PC-9 (cell line): ENCODE measurements around the gene FSHB. TPM values are rescaled to one million over a fixed set of nuclear protein-coding genes. Genes with fewer than 3 reads are reported as not detected.

Source experiments
- BruUV-seq: library from RNA; stranded (reverse); fragments of 400-500 nt; replicated peaks from 2 replicates; lab custom pipeline; 2021; lab: Mats Ljungman, UMichigan
- CTCF ChIA-PET: fragments of 300-600 bp; sonication (Branson Sonifier 250); formaldehyde crosslinking; loops from one replicate; lab custom pipeline; 2022; ENCODE audit warnings: antibody characterized with exemption; lab: Charles Lee
- POLR2A ChIA-PET: fragments of 300-600 bp; sonication (Branson Sonifier 250); formaldehyde crosslinking; loops from one replicate; lab custom pipeline; 2022; ENCODE audit warnings: antibody characterized with exemption; ENCODE audit not compliant: unreplicated experiment; lab: Charles Lee
- DNase-seq, 2 experiments: peaks; one replicate each; pipeline versions ENCODE4 v3.0.0 to v3.0.0-alpha.2; 2015 to 2022; ENCODE audit warnings: mixed read lengths in 1 of 2
- H2AFZ ChIP-seq: fragments of 200-600 bp; sonication (generic); 2 replicates; pipeline ENCODE4 v1.8.1; 2017; ENCODE audit warnings: antibody characterized with exemption
- H3F3A ChIP-seq: fragments of 200-600 bp; sonication (generic); 2 replicates; pipeline ENCODE4 v1.8.1; 2017; ENCODE audit warnings: antibody characterized with exemption, mild to moderate bottlenecking, low read depth; ENCODE audit not compliant: insufficient read depth
- H3K27ac ChIP-seq: fragments of 200-600 bp; sonication (generic); 2 replicates; pipeline ENCODE4 v1.6.1; 2016; ENCODE audit warnings: mixed run types
- H3K27me3 ChIP-seq: fragments of 200-600 bp; sonication (generic); 2 replicates; pipeline ENCODE4 v1.6.1; 2016; ENCODE audit warnings: low read depth, mixed run types; ENCODE audit not compliant: insufficient read depth
- H3K36me3 ChIP-seq: fragments of 200-600 bp; sonication (generic); 2 replicates; pipeline ENCODE4 v1.6.1; 2016; ENCODE audit warnings: low read depth, mixed run types
- H3K4me1 ChIP-seq: fragments of 200-600 bp; sonication (generic); replicated peaks from 2 replicates; pipeline ENCODE4 v1.6.1; 2016; ENCODE audit warnings: mixed run types; ENCODE audit not compliant: insufficient read depth
- H3K4me2 ChIP-seq: fragments of 200-600 bp; sonication (generic); 2 replicates; pipeline ENCODE4 v1.6.1; 2017; ENCODE audit warnings: mixed run types
- H3K4me3 ChIP-seq: fragments of 200-600 bp; sonication (generic); 2 replicates; pipeline ENCODE4 v1.6.1; 2016; ENCODE audit warnings: mixed run types
- H3K79me2 ChIP-seq: fragments of 200-600 bp; sonication (generic); 2 replicates; pipeline ENCODE4 v1.6.1; 2017; ENCODE audit warnings: low read depth, mixed run types
- H3K9me2 ChIP-seq: fragments of 200-600 bp; sonication (generic); 2 replicates; pipeline ENCODE4 v1.8.1; 2017; ENCODE audit warnings: mild to moderate bottlenecking; ENCODE audit not compliant: insufficient read depth
- H3K9me3 ChIP-seq: fragments of 200-600 bp; sonication (generic); 2 replicates; pipeline ENCODE4 v1.8.1; 2016; ENCODE audit warnings: low read depth; ENCODE audit not compliant: insufficient read depth
- H4K20me1 ChIP-seq: fragments of 200-600 bp; sonication (generic); 2 replicates; pipeline ENCODE4 v1.8.1; 2017; ENCODE audit not compliant: insufficient read depth
- CTCF ChIP-seq: fragments of 200-600 bp; sonication (generic); conservative IDR thresholded peaks from 2 replicates; pipeline ENCODE4 v1.6.1; 2017; ENCODE audit warnings: mixed run types, antibody characterized with exemption, mild to moderate bottlenecking, moderate library complexity
- EZH2 ChIP-seq: fragments of 200-600 bp; sonication (generic); IDR thresholded peaks from 2 replicates; pipeline ENCODE4 v1.8.0; 2017; ENCODE audit warnings: antibody characterized with exemption, low read depth
- intact Hi-C: fragments of 100-400 bp; cut with micrococcal nuclease; formaldehyde crosslinking; loops from one replicate; pipeline ENCODE4 v1.10.0; 2022; ENCODE audit not compliant: unreplicated experiment
- total RNA-seq: library from RNA; stranded (reverse); gene quantifications from 2 replicates; pipeline ENCODE4 v1.2.3, GENCODE V29; 2021

The FSHB gene
- total RNA-seq, 1 experiment from 2014 or later: not detected

GRCh38 chr11:30228323-30228884, 2.4 kb upstream of the FSHB start:
- Histone ChIP-seq H3K4me2 (no peak overlapping the region), H2AFZ (no peak overlapping the region), H3K4me3 (no peak overlapping the region), H3K79me2 (no peaks in the 10 kb centered on the region), H3K27me3 (no peaks in the 10 kb centered on the region), H3K4me1 (no peaks in the 10 kb centered on the region), H3K27ac (no peak overlapping the region), H3K36me3 (no peaks in the 10 kb centered on the region), H4K20me1 (no peaks in the 10 kb centered on the region), H3K9me2 (no peaks in the 10 kb centered on the region), H3K9me3 (no peaks in the 10 kb centered on the region), H3F3A (no peaks in the 10 kb centered on the region)
- CTCF ChIA-PET: no interaction called here
- intact Hi-C loops: no loop called here
- TF ChIP-seq EZH2 (no peak), CTCF (no peak)
- POLR2A ChIA-PET: no interaction called here
- no TSS peak for BruUV-seq
- no peak for DNase-seq

GRCh38 chr11:30239025-30239424, 8.2 kb downstream of the FSHB start:
- H2AFZ ChIP-seq: no peak overlapping the region
- intact Hi-C loops: no loop called here
- H3K9me3 ChIP-seq: no peaks in the 10 kb centered on the region
- TF ChIP-seq CTCF (no peak), EZH2 (no peak)
- no peak overlapping the region for H3K4me2 ChIP-seq
- H3F3A ChIP-seq: no peaks in the 10 kb centered on the region
- H3K27me3 ChIP-seq: no peaks in the 10 kb centered on the region
- H3K4me3 ChIP-seq: no peak overlapping the region
- H3K27ac ChIP-seq: no peak overlapping the region
- no peaks in the 10 kb centered on the region for H3K9me2 ChIP-seq
- no peak for DNase-seq
- BruUV-seq: no TSS peak
- POLR2A ChIA-PET: no interaction called here
- CTCF ChIA-PET: no interaction called here
- H3K36me3 ChIP-seq: no peaks in the 10 kb centered on the region
- no peaks in the 10 kb centered on the region for H3K79me2 ChIP-seq
- H4K20me1 ChIP-seq: no peaks in the 10 kb centered on the region
- H3K4me1 ChIP-seq: no peaks in the 10 kb centered on the region

- no peak for DNase-seq
- TF ChIP-seq EZH2 (no peak), CTCF (no peak)
- no peaks in the 10 kb centered on the region for H3K4me1 ChIP-seq
- intact Hi-C loops: no loop called here
- H3F3A ChIP-seq: no peaks in the 10 kb centered on the region
- H3K27me3 ChIP-seq: no peaks in the 10 kb centered on the region
- H3K9me2 ChIP-seq: no peaks in the 10 kb centered on the region; the same call in 1 of the 2 replicates
- POLR2A ChIA-PET: no interaction called here
- H3K4me2 ChIP-seq: no peak overlapping the region
- H3K4me3 ChIP-seq: no peak overlapping the region
- no peak overlapping the region for H3K27ac ChIP-seq
- no peaks in the 10 kb centered on the region for H4K20me1 ChIP-seq
- H2AFZ ChIP-seq: no peak overlapping the region
- H3K36me3 ChIP-seq: no peaks in the 10 kb centered on the region
- no TSS peak for BruUV-seq
- CTCF ChIA-PET: no interaction called here
- no peaks in the 10 kb centered on the region for H3K9me3 ChIP-seq
- no peaks in the 10 kb centered on the region for H3K79me2 ChIP-seq
Measured at GRCh38 chr11:30244265-30244664, 13.5 kb downstream of the FSHB start.
